Spleen (tissue), 11 donors: ENCODE measurements around the gene DBF4B. TPM values are rescaled to one million over a fixed set of nuclear protein-coding genes. Genes with fewer than 3 reads are reported as not detected.
A peak's percentile ranks its signal among the peaks of the same experiment; 100 is the strongest.

ENCODE experiments used
- DNase-seq: peaks from one replicate; pipeline ENCODE4 v3.0.0-alpha.2; 2020
- H3K27ac ChIP-seq, 8 donors: fragments of 200-600 bp; sonication (generic) in 7 of 8; 1 replicate in 4 of 8; 2 replicates in 4 of 8; pipeline versions ENCODE4 v1.5.0 to v1.8.0; 2016 to 2021; ENCODE audit warnings: inconsistent platforms in 4 of 8, mild to moderate bottlenecking in 4 of 8, moderate library complexity in 1 of 8
- H3K27me3 ChIP-seq, 7 donors: fragments of 200-600 bp; sonication (generic) in 6 of 7; replicated peaks in 1 of 7; 1 replicate in 4 of 7; 2 replicates in 3 of 7; pipeline versions ENCODE4 v1.5.0 to v1.8.0; 2016 to 2021; ENCODE audit warnings: inconsistent platforms in 3 of 7, mild to moderate bottlenecking in 1 of 7
- H3K36me3 ChIP-seq, 6 donors: fragments of 200-600 bp; sonication (generic) in 5 of 6; 1 replicate in 4 of 6; 2 replicates in 2 of 6; pipeline versions ENCODE4 v1.5.0 to v1.8.0; 2016 to 2021; ENCODE audit warnings: inconsistent platforms in 2 of 6
- H3K4me1 ChIP-seq, 6 donors: fragments of 200-600 bp; sonication (generic) in 5 of 6; 1 replicate in 3 of 6; 2 replicates in 3 of 6; pipeline versions ENCODE4 v1.5.0 to v1.8.0; 2016 to 2021; ENCODE audit warnings: inconsistent platforms in 3 of 6
- H3K4me3 ChIP-seq, 8 donors: fragments of 200-600 bp; sonication (generic) in 7 of 8; 1 replicate in 4 of 8; 2 replicates in 4 of 8; pipeline versions ENCODE4 v1.5.0 to v1.8.0; 2016 to 2021; ENCODE audit warnings: inconsistent platforms in 4 of 8, mild to moderate bottlenecking in 4 of 8, moderate library complexity in 2 of 8
- H3K9me3 ChIP-seq, 8 donors: fragments of 200-600 bp; sonication (generic) in 7 of 8; 1 replicate in 4 of 8; 2 replicates in 4 of 8; pipeline versions ENCODE4 v1.5.0 to v1.8.0; 2016 to 2021; ENCODE audit warnings: inconsistent platforms in 4 of 8
- POLR2A ChIP-seq, 3 donors: fragments of 450-650 bp; IDR thresholded peaks; one replicate each; pipeline ENCODE4 v1.5.1; 2017; ENCODE audit warnings: antibody characterized with exemption in 3 of 3, mild to moderate bottlenecking in 1 of 3
- POLR2AphosphoS5 ChIP-seq, 3 donors: sonication (generic); formaldehyde crosslinking; IDR thresholded peaks; one replicate each; pipeline ENCODE4 v1.5.1; 2017; ENCODE audit warnings: antibody characterized with exemption in 3 of 3
- WGBS, 5 donors: extraction: QIAGEN DNeasy Blood & Tissue Kit in 3 of 5; methylation state at CpG; one replicate each; pipeline versions ENCODE4 v1.1.5 to v1.1.7; 2013 to 2018; 5-methylcytosine and 5-hydroxymethylcytosine counted together
- intact Hi-C: fragments of 100-400 bp; cut with DNase I; formaldehyde crosslinking; loops from one replicate; pipeline ENCODE4 v1.15.0; 2023; ENCODE audit warnings: low total_unique reads
- polyA plus RNA-seq, 3 donors: library from polyadenylated mRNA; stranded (reverse); fragments of 200-250 nt; gene quantifications; one replicate each; pipeline ENCODE4 v1.2.1, GENCODE V29; 2013
- total RNA-seq, 7 donors: library from RNA; depleted of rRNA in 3 of 7; stranded (reverse); fragments of >200 nt in 3 of 7; fragmentation: NEBNext Ultra II Directional in 4 of 7; extraction: Animal tissue kit (Norgen Biotek cat#: 25700) in 4 of 7; gene quantifications; one replicate each; pipeline versions ENCODE4 v1.1.0 to v1.2.1, GENCODE V29; 2016 to 2021
- TF ChIP-seq, protein P1 (sequence below), 11 experiments: fragments of 200-600 bp in 7 of 11; fragments of 450-650 bp in 4 of 11; sonication (generic) in 4 of 11; IDR thresholded peaks in 8 of 11; conservative IDR thresholded peaks in 3 of 11; 1 replicate in 7 of 11; 2 replicates in 4 of 11; pipeline versions ENCODE4 v1.4.0 to v1.8.0; 2016 to 2021; ENCODE audit warnings: antibody characterized with exemption in 11 of 11, inconsistent platforms in 4 of 11, mild to moderate bottlenecking in 1 of 11
- donor health status: healthy with polysubstance abuse.
- donor health status: DM: no; HTN: no; CAD: no; lungs with moderate emphysema.
- donor health status: DM: no; HTN: no; CAD: no.
- donor health status: Bipolar disorder and iron deficiency.
- donor health status: healthy.
- donor health status: DM: no; HTN: no; CAD: no.
- donor health status: DM: yes; HTN: yes; CAD: no.

The DBF4B gene
- total and polyA plus RNA-seq, 10 donors, result 2.0 to 11.2 (median 7.0) TPM

- H3K27me3 ChIP-seq, result peaks cover 0 to 70% (median 7%) of the 10 kb centered on the region in 7 donors
- peaks cover 8 to 47% (median 24%) of the 10 kb centered on the region in 6 donors for H3K4me1 ChIP-seq
- 55 to 83% (median 71%) methylated on average over 16 to 21 of the region's 21 CpGs for WGBS, 5 donors
- TF ChIP-seq POLR2AphosphoS5 (IDR thresholded peaks at IDR 0.05), result no peak
- no peak for TF ChIP-seq POLR2A (IDR thresholded peaks at IDR 0.05)
- TF ChIP-seq, protein P1, sequence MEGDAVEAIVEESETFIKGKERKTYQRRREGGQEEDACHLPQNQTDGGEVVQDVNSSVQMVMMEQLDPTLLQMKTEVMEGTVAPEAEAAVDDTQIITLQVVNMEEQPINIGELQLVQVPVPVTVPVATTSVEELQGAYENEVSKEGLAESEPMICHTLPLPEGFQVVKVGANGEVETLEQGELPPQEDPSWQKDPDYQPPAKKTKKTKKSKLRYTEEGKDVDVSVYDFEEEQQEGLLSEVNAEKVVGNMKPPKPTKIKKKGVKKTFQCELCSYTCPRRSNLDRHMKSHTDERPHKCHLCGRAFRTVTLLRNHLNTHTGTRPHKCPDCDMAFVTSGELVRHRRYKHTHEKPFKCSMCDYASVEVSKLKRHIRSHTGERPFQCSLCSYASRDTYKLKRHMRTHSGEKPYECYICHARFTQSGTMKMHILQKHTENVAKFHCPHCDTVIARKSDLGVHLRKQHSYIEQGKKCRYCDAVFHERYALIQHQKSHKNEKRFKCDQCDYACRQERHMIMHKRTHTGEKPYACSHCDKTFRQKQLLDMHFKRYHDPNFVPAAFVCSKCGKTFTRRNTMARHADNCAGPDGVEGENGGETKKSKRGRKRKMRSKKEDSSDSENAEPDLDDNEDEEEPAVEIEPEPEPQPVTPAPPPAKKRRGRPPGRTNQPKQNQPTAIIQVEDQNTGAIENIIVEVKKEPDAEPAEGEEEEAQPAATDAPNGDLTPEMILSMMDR (IDR thresholded peaks at IDR 0.05 in 8 of 11, conservative IDR thresholded peaks at IDR 0.05 in 3 of 11), result no peak
- no peaks in the 10 kb centered on the region for H3K9me3 ChIP-seq
- no peak overlapping the region for H3K4me3 ChIP-seq
- H3K36me3 ChIP-seq, result no peaks in the 10 kb centered on the region
- intact Hi-C loops, result no loop called here
- H3K27ac ChIP-seq, result no peak overlapping the region
- DNase-seq, result no peak
These were observed 64.0 kb downstream of the DBF4B start for GRCh38 chr17:44772308-44773045.

GRCh38 chr17:44773140-44773539 is 64.7 kb downstream of the DBF4B start:
- Histone ChIP-seq H3K4me3 (no peak overlapping the region), H3K27ac (no peak overlapping the region), H3K4me1 (peaks cover 8 to 41% (median 21%) of the 10 kb centered on the region in 6 donors), H3K9me3 (no peaks in the 10 kb centered on the region), H3K27me3 (peaks cover 0 to 71% (median 7%) of the 10 kb centered on the region in 7 donors), H3K36me3 (no peaks in the 10 kb centered on the region)
- intact Hi-C loops, result no loop called here
- no peak for TF ChIP-seq POLR2AphosphoS5 (IDR thresholded peaks at IDR 0.05)
- TF ChIP-seq POLR2A (IDR thresholded peaks at IDR 0.05), result no peak
- TF ChIP-seq, protein P1 (IDR thresholded peaks at IDR 0.05 in 8 of 11, conservative IDR thresholded peaks at IDR 0.05 in 3 of 11), result no peak
- no peak for DNase-seq
- 64 to 83% (median 70%) methylated on average over 2 to 6 of the region's 6 CpGs for WGBS, 5 donors

DNA sequence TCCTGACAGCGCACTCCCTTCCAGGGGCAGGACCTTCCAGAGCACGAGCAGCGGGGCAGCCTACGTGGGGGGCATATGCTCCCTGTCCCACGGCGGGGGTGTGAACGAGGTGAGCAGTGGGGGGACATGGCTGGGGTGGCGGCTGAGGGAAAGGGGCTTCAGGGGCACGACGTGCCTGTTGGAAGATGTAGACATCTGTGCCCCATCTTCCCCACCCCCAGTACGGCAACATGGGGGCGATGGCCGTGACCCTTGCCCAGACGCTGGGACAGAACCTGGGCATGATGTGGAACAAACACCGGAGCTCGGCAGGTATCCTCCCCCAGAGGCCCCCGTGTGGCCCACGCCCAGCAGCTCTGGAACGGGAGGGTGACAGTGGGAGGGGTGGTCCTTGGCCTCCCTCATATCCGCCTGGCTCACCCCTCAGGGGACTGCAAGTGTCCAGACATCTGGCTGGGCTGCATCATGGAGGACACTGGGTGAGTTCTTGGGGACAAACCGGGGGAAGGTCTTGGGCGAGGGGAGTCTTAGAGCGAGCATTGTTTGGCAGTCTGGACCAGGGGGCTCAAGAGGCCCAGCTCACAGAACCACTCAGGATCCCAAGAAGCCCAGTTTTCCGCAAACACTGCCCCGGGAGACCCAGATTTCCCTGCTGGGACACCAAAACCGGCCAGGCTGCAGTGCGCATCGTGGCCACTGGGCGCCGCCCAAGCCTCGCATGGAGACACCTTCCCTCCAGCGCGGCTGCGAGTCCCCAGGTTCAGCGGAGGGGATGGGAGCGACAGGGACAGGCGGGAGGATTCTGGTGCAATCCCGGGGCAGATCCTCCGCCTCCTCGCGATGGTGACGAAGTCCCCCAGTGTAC is 66.0 kb downstream of the DBF4B start:
- TF ChIP-seq POLR2A (IDR thresholded peaks at IDR 0.05) (no peak), POLR2AphosphoS5 (IDR thresholded peaks at IDR 0.05) (peak in 2 of 3 donors; percentile 54 to 66)
- TF ChIP-seq, protein P1 (IDR thresholded peaks at IDR 0.05 in 8 of 11, conservative IDR thresholded peaks at IDR 0.05 in 3 of 11), result peak; percentile 91 to 99 (median 98)
- peak; percentile 97 for DNase-seq
- peak overlapping the region in 5 of 8 donors; percentile 18 to 67 (median 55) for H3K27ac ChIP-seq
- peak overlapping the region; percentile 57 to 97 (median 70) for H3K4me3 ChIP-seq
- WGBS, 5 donors, result 28 to 34% (median 32%) methylated on average over 27 to 42 of the region's 42 CpGs
- peaks cover 13 to 43% (median 30%) of the 10 kb centered on the region in 6 donors for H3K4me1 ChIP-seq
- no peaks in the 10 kb centered on the region for H3K9me3 ChIP-seq
- H3K36me3 ChIP-seq, result no peaks in the 10 kb centered on the region
- intact Hi-C loops, result loop anchor here (5.0 kb wide), 2 partner anchors 93 to 248 kb away; no protein-coding TSS in a partner anchor
- H3K27me3 ChIP-seq, result peaks cover 0 to 74% (median 8%) of the 10 kb centered on the region in 7 donors
